ENCODE results near the gene PIGP. TPM values are rescaled to one million over a fixed set of nuclear protein-coding genes. Genes with fewer than 3 reads are reported as not detected.

Gene PIGP
- polyA plus RNA-seq, 3 donors, result 8.8 to 17.6 (median 10.6) TPM

- no peaks in the 10 kb centered on the region for H4K20me1 ChIP-seq (ENCODE audit: insufficient read depth, low read length)
- Mint-ChIP-seq H3K27ac (no peak overlapping the region), H3K4me3 (no peak overlapping the region), H3K4me1 (no peaks in the 10 kb centered on the region), H3K36me3 (peaks cover 34% of the 10 kb centered on the region in 2 donors), H3K27me3 (ENCODE audit: low read depth in 3 of 3) (no peaks in the 10 kb centered on the region), H3K9me3 (peaks cover 0 to 3% (median 0%) of the 10 kb centered on the region in 7 donors)
- no peaks in the 10 kb centered on the region for H3K27me3 ChIP-seq (ENCODE audit: control insufficient read depth in 2 of 2, insufficient read depth in 2 of 2, low read length in 2 of 2)
- H3K4me2 ChIP-seq (replicated peaks; ENCODE audit: extremely low read depth, low read length, poor library complexity, severe bottlenecking), result no peak overlapping the region
- H2AFZ ChIP-seq (ENCODE audit: insufficient read depth, low read depth, low read length, poor library complexity, severe bottlenecking), result no peak overlapping the region
- no peak for DNase-seq
- no peak overlapping the region for H3K9ac ChIP-seq (ENCODE audit: insufficient read depth, low read length, poor library complexity, severe bottlenecking)
- H3K27ac ChIP-seq (ENCODE audit: low read depth in 1 of 2, low read length in 2 of 2), result no peak overlapping the region
- intact Hi-C loops (cut with micrococcal nuclease), result no loop called here
- H3K4me1 ChIP-seq (ENCODE audit: control insufficient read depth in 1 of 2, insufficient read depth in 2 of 2, low read length in 2 of 2), result no peaks in the 10 kb centered on the region
- peaks cover 23 to 36% of the 10 kb centered on the region in 2 donors for H3K36me3 ChIP-seq (replicated peaks in 1 of 2; ENCODE audit: control insufficient read depth in 1 of 2, insufficient read depth in 2 of 2, low read length in 2 of 2)
- no peak for TF ChIP-seq CTCF (IDR thresholded peaks at IDR 0.05)
- peaks cover 0 to under 1% of the 10 kb centered on the region in 2 donors for H3K9me3 ChIP-seq (replicated peaks in 1 of 2; ENCODE audit: control insufficient read depth in 1 of 2, insufficient read depth in 1 of 2, low read length in 2 of 2)
- WGBS (ENCODE audit: insufficient coverage), result no CpG with 5 or more reads among the region's 1 CpG
- H3K79me2 ChIP-seq (ENCODE audit: insufficient read depth, low read length), result no peaks in the 10 kb centered on the region
- H3K4me3 ChIP-seq (replicated peaks in 1 of 3; ENCODE audit: low read depth in 2 of 3, low read length in 3 of 3), result no peak overlapping the region
Measured at GRCh38 chr21:37101384-37101783, 28.5 kb upstream of the PIGP start.

GRCh38 chr21:37100316-37100715 is 27.4 kb upstream of the PIGP start:
- H3K4me1 Mint-ChIP-seq, result no peaks in the 10 kb centered on the region
- H2AFZ ChIP-seq (ENCODE audit: insufficient read depth, low read depth, low read length, poor library complexity, severe bottlenecking), result no peak overlapping the region
- intact Hi-C loops (cut with micrococcal nuclease), result no loop called here
- H3K36me3 ChIP-seq (replicated peaks in 1 of 2; ENCODE audit: control insufficient read depth in 1 of 2, insufficient read depth in 2 of 2, low read length in 2 of 2), result peaks cover 28 to 47% of the 10 kb centered on the region in 2 donors
- no peaks in the 10 kb centered on the region for H3K4me1 ChIP-seq (ENCODE audit: control insufficient read depth in 1 of 2, insufficient read depth in 2 of 2, low read length in 2 of 2)
- H3K27ac ChIP-seq (ENCODE audit: low read depth in 1 of 2, low read length in 2 of 2), result no peak overlapping the region
- no peak overlapping the region for H3K27ac Mint-ChIP-seq
- no peaks in the 10 kb centered on the region for H3K79me2 ChIP-seq (ENCODE audit: insufficient read depth, low read length)
- TF ChIP-seq CTCF (IDR thresholded peaks at IDR 0.05), result no peak
- H3K27me3 Mint-ChIP-seq (ENCODE audit: low read depth in 3 of 3), result no peaks in the 10 kb centered on the region
- H3K4me2 ChIP-seq (replicated peaks; ENCODE audit: extremely low read depth, low read length, poor library complexity, severe bottlenecking), result no peak overlapping the region
- H3K27me3 ChIP-seq (ENCODE audit: control insufficient read depth in 2 of 2, insufficient read depth in 2 of 2, low read length in 2 of 2), result no peaks in the 10 kb centered on the region
- H3K9me3 ChIP-seq (replicated peaks in 1 of 2; ENCODE audit: control insufficient read depth in 1 of 2, insufficient read depth in 1 of 2, low read length in 2 of 2), result no peaks in the 10 kb centered on the region
- no peak for DNase-seq
- no peak overlapping the region for H3K9ac ChIP-seq (ENCODE audit: insufficient read depth, low read length, poor library complexity, severe bottlenecking)
- H4K20me1 ChIP-seq (ENCODE audit: insufficient read depth, low read length), result no peaks in the 10 kb centered on the region
- H3K9me3 Mint-ChIP-seq, result peaks cover 0 to 3% (median 0%) of the 10 kb centered on the region in 7 donors
- H3K36me3 Mint-ChIP-seq, result peaks cover 35 to 42% of the 10 kb centered on the region in 2 donors
- WGBS (ENCODE audit: insufficient coverage), result 91% methylated on average over 5 of the region's 6 CpGs
- H3K4me3 Mint-ChIP-seq, result no peak overlapping the region
- H3K4me3 ChIP-seq (replicated peaks in 1 of 3; ENCODE audit: low read depth in 2 of 3, low read length in 3 of 3), result no peak overlapping the region
